Measurements from ENCODE around the gene ARHGAP4. TPM values are rescaled to one million over a fixed set of nuclear protein-coding genes. Genes with fewer than 3 reads are reported as not detected.

Gene ARHGAP4
- total RNA-seq, 4 donors from 2014 or later, result 23.0 to 90.9 (median 32.7) TPM

DNA sequence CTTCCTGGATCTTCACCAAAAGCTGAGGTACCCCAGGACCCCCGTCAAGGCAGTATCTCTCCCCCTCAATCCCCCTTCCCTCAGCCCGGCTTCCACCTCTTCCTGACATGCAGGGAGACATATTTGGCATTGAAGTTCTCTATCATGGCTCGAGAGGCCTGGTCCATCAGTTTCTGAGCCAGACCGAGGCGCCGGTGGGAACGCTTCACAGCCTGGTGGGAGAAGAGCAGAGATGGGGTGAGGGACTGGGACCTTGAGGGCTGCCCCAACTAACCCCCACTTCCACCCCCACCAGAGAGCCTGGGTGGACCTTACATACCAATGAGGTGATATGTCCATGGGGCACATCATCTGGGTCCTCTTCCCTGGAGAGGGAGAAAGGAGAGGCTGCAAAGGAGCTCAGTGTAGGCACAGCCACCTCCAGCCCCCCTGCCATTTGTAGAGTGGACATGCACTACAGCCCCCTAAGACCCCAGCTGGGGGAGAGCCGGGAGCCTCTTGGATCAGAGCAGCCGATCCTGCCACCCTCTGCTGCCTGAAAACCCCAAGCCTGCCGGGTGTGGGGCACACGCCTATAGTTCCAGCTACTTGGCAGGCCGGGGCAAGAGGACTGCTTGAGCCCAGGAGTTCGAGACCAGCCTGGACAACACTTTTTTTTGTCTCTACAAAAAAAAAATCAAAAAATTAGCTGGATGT is 6.3 kb upstream of the ARHGAP4 start:
- no peak for DNase-seq (ENCODE audit: low spot score in 2 of 2)
- TF ChIP-seq POLR2A (IDR thresholded peaks at IDR 0.05) (no peak), EP300 (IDR thresholded peaks at IDR 0.05) (no peak)
- TF ChIP-seq, protein P1, sequence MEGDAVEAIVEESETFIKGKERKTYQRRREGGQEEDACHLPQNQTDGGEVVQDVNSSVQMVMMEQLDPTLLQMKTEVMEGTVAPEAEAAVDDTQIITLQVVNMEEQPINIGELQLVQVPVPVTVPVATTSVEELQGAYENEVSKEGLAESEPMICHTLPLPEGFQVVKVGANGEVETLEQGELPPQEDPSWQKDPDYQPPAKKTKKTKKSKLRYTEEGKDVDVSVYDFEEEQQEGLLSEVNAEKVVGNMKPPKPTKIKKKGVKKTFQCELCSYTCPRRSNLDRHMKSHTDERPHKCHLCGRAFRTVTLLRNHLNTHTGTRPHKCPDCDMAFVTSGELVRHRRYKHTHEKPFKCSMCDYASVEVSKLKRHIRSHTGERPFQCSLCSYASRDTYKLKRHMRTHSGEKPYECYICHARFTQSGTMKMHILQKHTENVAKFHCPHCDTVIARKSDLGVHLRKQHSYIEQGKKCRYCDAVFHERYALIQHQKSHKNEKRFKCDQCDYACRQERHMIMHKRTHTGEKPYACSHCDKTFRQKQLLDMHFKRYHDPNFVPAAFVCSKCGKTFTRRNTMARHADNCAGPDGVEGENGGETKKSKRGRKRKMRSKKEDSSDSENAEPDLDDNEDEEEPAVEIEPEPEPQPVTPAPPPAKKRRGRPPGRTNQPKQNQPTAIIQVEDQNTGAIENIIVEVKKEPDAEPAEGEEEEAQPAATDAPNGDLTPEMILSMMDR (IDR thresholded peaks at IDR 0.05), result no peak
- Histone ChIP-seq H3K4me1 (peaks cover 0 to 34% (median 7%) of the 10 kb centered on the region in 4 donors), H3K9me3 (no peaks in the 10 kb centered on the region), H3K27me3 (no peaks in the 10 kb centered on the region), H3K4me3 (no peak overlapping the region), H3K27ac (no peak overlapping the region), H3K36me3 (peaks cover 0 to 28% (median 0%) of the 10 kb centered on the region in 3 donors)
- 79 to 90% methylated on average over 4 to 13 of the region's 13 CpGs for WGBS, 2 donors

DNA sequence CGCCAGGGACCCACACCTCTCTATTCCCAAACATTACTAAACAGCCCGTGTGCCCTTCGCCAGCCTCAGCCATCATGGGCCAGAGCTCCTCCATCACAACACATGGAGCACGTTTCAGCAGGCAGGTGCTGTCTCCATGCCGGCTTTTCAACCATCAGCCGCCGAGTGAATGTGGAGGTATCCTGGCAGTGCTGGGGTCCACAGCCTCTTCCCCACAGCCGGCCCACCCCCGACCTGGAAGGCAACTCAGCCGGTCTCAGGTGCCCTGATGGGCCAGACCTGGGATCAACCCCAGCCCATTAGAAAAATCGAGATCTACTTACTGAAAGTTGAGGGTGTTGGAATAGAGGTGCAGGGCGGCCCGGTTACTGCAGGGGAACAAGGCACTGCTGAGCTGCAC is 5.7 kb upstream of the ARHGAP4 start:
- Histone ChIP-seq H3K27me3 (peaks cover 0 to under 1% of the 10 kb centered on the region in 2 donors), H3K4me3 (no peak overlapping the region), H3K36me3 (peaks cover 0 to 28% (median 0%) of the 10 kb centered on the region in 3 donors), H3K27ac (no peak overlapping the region), H3K9me3 (no peaks in the 10 kb centered on the region), H3K4me1 (peaks cover 0 to 40% (median 10%) of the 10 kb centered on the region in 4 donors)
- TF ChIP-seq EP300 (IDR thresholded peaks at IDR 0.05), result no peak
- no peak for TF ChIP-seq POLR2A (IDR thresholded peaks at IDR 0.05)
- TF ChIP-seq, protein P1 (IDR thresholded peaks at IDR 0.05), result no peak
- 92 to 97% methylated on average over 4 to 11 of the region's 13 CpGs for WGBS, 2 donors
- DNase-seq (ENCODE audit: low spot score in 2 of 2), result no peak

DNA sequence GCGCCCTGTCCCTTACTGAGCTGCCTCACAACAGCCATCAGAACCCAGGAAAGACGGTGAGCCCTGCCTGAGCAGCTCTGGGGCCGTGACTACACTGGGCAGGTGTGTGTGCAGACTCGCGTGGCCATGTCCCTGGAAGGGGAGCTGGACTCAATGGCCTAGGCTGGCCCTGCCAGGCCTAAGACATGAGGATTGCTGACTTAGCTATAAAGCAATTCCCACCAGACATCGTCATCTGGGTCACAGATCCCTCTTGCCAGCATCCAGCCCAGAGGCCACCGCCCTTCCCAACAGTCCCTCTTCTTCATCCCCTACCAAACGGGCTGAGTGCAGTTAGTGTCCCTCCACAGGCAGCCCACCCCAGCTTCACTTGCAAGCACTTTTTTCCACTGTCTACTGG is 5.1 kb upstream of the ARHGAP4 start:
- Histone ChIP-seq H3K4me3 (no peak overlapping the region), H3K27me3 (peaks cover 0 to 7% of the 10 kb centered on the region in 2 donors), H3K36me3 (peaks cover 0 to 28% (median 0%) of the 10 kb centered on the region in 3 donors), H3K27ac (no peak overlapping the region), H3K9me3 (no peaks in the 10 kb centered on the region), H3K4me1 (peaks cover 0 to 46% (median 12%) of the 10 kb centered on the region in 4 donors)
- no peak for TF ChIP-seq POLR2A (IDR thresholded peaks at IDR 0.05)
- DNase-seq (ENCODE audit: low spot score in 2 of 2), result no peak
- WGBS, 2 donors, result 90 to 93% methylated on average over 6 to 8 of the region's 8 CpGs

DNA sequence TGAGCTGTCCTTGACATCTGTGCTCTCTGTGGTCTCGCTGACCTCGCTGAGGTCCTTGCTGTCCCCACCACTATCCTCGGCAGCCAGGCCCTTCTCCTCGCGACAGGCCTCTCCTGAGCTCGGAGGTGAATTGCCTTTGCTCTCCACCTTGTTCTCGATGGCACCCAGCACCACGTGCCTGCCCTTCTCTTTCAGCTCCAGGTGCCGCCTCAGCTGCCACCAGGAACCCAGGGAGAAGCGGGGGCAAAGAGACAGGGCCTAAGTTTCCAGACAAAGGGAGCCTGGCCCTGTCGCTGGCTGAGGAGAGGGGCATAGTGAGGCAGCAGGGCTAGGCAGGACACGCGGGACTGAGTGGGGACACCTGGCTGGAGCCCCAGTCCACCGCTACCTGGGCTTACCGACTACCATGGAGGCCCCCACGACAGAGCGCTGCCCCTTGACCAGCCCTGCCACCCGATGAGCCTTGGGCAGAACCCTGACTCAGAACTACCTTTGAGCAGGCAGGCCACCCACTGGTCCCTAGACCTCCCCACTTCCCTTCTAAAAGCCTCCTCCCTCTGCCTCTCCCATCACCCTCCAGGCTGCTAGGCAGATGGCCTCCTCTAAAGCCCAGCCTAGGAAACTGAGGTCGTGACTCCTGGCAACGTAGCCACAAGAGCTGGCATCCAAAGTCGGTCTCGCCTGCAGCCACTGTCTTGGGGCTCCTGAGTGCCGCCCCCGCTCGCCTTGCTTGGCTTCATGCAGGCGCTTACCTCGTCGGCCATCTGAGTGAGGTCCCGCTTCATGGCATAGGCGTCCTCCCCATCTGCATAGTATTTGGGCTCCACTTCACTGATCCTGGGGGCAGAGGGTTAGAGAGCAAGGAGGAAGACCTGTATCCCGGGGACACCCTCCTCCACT is 4.2 kb upstream of the ARHGAP4 start:
- no peaks in the 10 kb centered on the region for H3K9me3 ChIP-seq
- H3K4me1 ChIP-seq, result peaks cover 0 to 49% (median 13%) of the 10 kb centered on the region in 4 donors
- no peak for TF ChIP-seq POLR2A (IDR thresholded peaks at IDR 0.05)
- no peak for TF ChIP-seq EP300 (IDR thresholded peaks at IDR 0.05)
- TF ChIP-seq, protein P1 (IDR thresholded peaks at IDR 0.05), result no peak
- no peak overlapping the region for H3K27ac ChIP-seq
- peaks cover 0 to 28% (median 0%) of the 10 kb centered on the region in 3 donors for H3K36me3 ChIP-seq
- no peak overlapping the region for H3K4me3 ChIP-seq
- 83% methylated on average over 18 to 31 of the region's 31 CpGs for WGBS, 2 donors
- H3K27me3 ChIP-seq, result peaks cover 0 to 7% of the 10 kb centered on the region in 2 donors
- no peak for DNase-seq (ENCODE audit: low spot score in 2 of 2)

DNA sequence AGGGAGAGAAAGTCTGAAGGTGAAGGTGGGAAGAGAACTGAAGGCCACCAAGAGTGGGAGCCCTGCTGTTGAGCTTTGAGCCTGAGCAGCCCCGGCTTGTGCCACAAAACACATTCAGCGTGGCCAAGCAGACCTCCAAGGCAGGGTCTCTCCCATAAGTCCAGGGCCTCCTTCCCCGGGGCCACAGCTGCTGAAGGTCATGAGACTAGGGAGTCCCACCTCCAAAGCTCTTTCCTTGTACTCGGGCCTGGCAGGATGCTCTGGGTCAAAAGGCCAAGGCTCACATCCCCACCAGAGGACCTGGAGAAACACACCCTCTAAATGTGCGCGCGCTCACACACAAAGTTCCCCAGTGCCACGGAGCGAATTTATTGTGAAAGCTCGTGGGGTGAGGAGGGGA is 3.5 kb upstream of the ARHGAP4 start:
- H3K36me3 ChIP-seq, result peaks cover 0 to 28% (median 0%) of the 10 kb centered on the region in 3 donors
- 68 to 76% methylated on average over 2 to 10 of the region's 10 CpGs for WGBS, 2 donors
- H3K27ac ChIP-seq, result no peak overlapping the region
- no peak overlapping the region for H3K4me3 ChIP-seq
- H3K4me1 ChIP-seq, result peaks cover 0 to 52% (median 14%) of the 10 kb centered on the region in 4 donors
- no peaks in the 10 kb centered on the region for H3K9me3 ChIP-seq
- no peak for DNase-seq (ENCODE audit: low spot score in 2 of 2)
- H3K27me3 ChIP-seq, result peaks cover 0 to 7% of the 10 kb centered on the region in 2 donors
- no peak for TF ChIP-seq EP300 (IDR thresholded peaks at IDR 0.05)

Measured in tibial nerve (tissue), 4 donors.